ENCODE data around the gene UVSSA. TPM values are rescaled to one million over a fixed set of nuclear protein-coding genes. Genes with fewer than 3 reads are reported as not detected.
"Not testable (repeated sequence)": the region's sequence is repeated elsewhere in the genome, so short reads cannot be mapped to it uniquely, and the experiment has no call there.

Gene UVSSA
- total RNA-seq, 3 donors from 2014 or later: 17.2 to 20.5 (median 18.9) TPM

GRCh38 chr4:1367230-1367935 is 20.4 kb downstream of the UVSSA start:
- Mint-ChIP-seq H3K4me1 (ENCODE audit: low read depth) (no peaks in the 10 kb centered on the region), H3K36me3 (ENCODE audit: insufficient read depth) (peaks cover 15% of the 10 kb centered on the region), H3K9me3 (no peaks in the 10 kb centered on the region), H3K4me3 (no peak overlapping the region), H3K27me3 (ENCODE audit: low read depth) (no peaks in the 10 kb centered on the region)
- no peak for ATAC-seq
- DNase-seq: no peak

DNA sequence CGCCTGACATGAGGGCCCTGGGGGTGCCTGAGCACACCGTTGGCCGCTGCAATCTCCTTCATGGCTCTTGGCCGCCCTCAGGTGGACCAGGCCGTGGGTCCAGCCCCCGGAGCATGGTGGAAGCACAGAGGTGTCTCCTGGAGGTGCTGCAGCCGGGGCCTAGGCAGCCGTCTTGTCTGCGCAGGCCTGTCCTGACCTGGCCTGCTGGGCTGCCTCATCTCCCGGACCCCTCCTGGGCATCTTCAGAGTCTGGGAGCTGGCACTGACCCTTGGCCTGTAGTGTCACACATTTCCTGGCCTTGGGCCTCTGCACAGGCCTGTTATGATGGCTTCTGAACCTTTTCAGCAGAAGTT is 20.9 kb downstream of the UVSSA start:
- Mint-ChIP-seq H3K9me3 (no peaks in the 10 kb centered on the region), H3K27me3 (ENCODE audit: low read depth) (no peaks in the 10 kb centered on the region), H3K4me1 (ENCODE audit: low read depth) (no peaks in the 10 kb centered on the region), H3K36me3 (ENCODE audit: insufficient read depth) (peaks cover 20% of the 10 kb centered on the region), H3K4me3 (no peak overlapping the region)
- ATAC-seq (no peak), DNase-seq (no peak)

GRCh38 chr4:1368421-1369090 is 21.5 kb downstream of the UVSSA start:
- no peaks in the 10 kb centered on the region for H3K9me3 Mint-ChIP-seq
- no peak overlapping the region for H3K4me3 Mint-ChIP-seq
- DNase-seq: no peak
- H3K4me1 Mint-ChIP-seq (ENCODE audit: low read depth): no peaks in the 10 kb centered on the region
- no peak for ATAC-seq
- H3K27me3 Mint-ChIP-seq (ENCODE audit: low read depth): no peaks in the 10 kb centered on the region
- H3K36me3 Mint-ChIP-seq (ENCODE audit: insufficient read depth): peaks cover 25% of the 10 kb centered on the region

DNA sequence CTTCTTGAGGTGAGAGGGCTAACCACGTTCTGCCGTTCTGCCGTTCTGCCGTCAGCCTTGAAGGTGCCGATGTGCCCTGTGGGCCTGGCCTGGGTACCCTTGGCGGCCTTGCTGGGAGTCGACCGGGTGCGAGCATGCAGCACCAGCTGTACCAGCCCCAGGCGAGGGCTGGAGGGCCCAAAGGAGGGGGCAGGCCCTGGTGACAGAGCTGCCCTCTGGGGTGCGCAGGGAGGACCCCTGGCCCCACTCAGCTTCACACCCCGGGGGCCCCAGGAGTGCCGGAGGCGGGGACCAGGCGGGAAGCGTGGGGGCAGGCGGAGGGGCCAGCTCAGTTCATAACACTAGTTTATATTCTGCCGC is 22.1 kb downstream of the UVSSA start:
- H3K4me3 Mint-ChIP-seq: no peak overlapping the region
- no peaks in the 10 kb centered on the region for H3K4me1 Mint-ChIP-seq (ENCODE audit: low read depth)
- H3K36me3 Mint-ChIP-seq (ENCODE audit: insufficient read depth): peaks cover 28% of the 10 kb centered on the region
- ATAC-seq: no peak
- no peaks in the 10 kb centered on the region for H3K9me3 Mint-ChIP-seq
- H3K27me3 Mint-ChIP-seq (ENCODE audit: low read depth): no peaks in the 10 kb centered on the region
- DNase-seq: no peak

DNA sequence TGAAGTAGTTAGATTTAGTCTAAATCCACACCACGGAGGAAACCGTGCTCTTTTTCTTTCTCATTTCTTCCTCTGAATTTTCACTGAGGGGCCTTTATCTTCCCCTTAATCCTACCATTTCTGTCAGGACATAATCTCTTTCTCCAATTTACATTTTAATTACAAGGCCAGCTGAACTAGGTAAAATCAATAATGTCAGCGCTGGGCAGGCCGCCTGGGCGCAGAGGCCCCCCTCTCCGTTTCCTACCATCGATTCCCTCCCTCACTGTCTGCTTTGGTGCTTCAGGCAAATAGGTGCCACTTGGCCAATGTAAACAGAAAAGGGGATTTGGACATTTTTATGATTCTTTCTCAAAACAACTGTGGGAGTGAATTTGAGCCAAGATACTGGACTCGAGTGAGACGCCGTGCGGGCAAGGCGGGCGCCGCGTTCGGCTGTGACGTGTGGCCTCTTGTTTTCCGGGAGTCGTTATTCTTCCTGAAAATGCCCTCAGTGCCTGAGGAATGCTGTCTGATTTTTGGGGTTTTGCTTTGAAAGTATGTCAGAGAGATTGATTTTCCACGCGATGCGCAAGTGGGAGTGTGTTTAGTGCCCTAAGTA is 22.6 kb downstream of the UVSSA start:
- ATAC-seq: no peak

GRCh38 chr4:1370321-1371124 is 23.5 kb downstream of the UVSSA start:
- no peak for ATAC-seq
- Mint-ChIP-seq H3K36me3 (ENCODE audit: insufficient read depth) (peaks cover 28% of the 10 kb centered on the region), H3K4me1 (ENCODE audit: low read depth) (no peaks in the 10 kb centered on the region), H3K4me3 (no peak overlapping the region), H3K9me3 (no peaks in the 10 kb centered on the region), H3K27me3 (ENCODE audit: low read depth) (no peaks in the 10 kb centered on the region)
- DNase-seq: no peak

More for the DNA sequence above, 22.6 kb downstream of the UVSSA start:
- H3K4me3 Mint-ChIP-seq: no peak overlapping the region
- no peaks in the 10 kb centered on the region for H3K27me3 Mint-ChIP-seq (ENCODE audit: low read depth)
- peaks cover 28% of the 10 kb centered on the region for H3K36me3 Mint-ChIP-seq (ENCODE audit: insufficient read depth)
- H3K9me3 Mint-ChIP-seq: no peaks in the 10 kb centered on the region
- no peaks in the 10 kb centered on the region for H3K4me1 Mint-ChIP-seq (ENCODE audit: low read depth)
- no peak for DNase-seq

- Mint-ChIP-seq H3K4me1 (ENCODE audit: low read depth) (no peaks in the 10 kb centered on the region), H3K4me3 (no peak overlapping the region), H3K27me3 (ENCODE audit: low read depth) (no peaks in the 10 kb centered on the region), H3K36me3 (ENCODE audit: insufficient read depth) (peaks cover 28% of the 10 kb centered on the region), H3K9me3 (no peaks in the 10 kb centered on the region)
- no peak for ATAC-seq
- no peak for DNase-seq
Observed at GRCh38 chr4:1371176-1372165, 24.5 kb downstream of the UVSSA start.

DNA sequence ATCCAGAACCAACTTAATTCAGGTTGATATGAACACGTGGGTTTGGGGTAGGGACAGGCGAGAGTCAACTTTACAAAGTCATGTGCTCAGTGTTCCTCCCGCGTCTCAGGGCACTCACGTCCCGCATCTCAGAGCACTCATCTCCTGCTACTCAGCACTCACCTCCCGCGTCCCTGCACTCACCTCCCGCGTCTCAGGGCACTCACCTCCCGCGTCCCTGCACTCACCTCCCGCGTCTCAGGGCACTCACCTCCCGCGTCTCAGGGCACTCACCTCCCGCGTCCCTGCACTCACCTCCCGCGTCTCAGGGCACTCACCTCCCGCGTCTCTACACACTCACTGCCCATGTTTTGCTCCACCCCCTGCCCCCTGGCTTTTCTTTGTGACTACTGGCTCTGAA is 25.6 kb downstream of the UVSSA start:
- H3K4me3 Mint-ChIP-seq; H3K27me3 Mint-ChIP-seq (ENCODE audit: low read depth); H3K9me3 Mint-ChIP-seq; DNase-seq; ATAC-seq; H3K4me1 Mint-ChIP-seq (ENCODE audit: low read depth): not testable (repeated sequence)
- peaks cover 28% of the 10 kb centered on the region for H3K36me3 Mint-ChIP-seq (ENCODE audit: insufficient read depth)

DNA sequence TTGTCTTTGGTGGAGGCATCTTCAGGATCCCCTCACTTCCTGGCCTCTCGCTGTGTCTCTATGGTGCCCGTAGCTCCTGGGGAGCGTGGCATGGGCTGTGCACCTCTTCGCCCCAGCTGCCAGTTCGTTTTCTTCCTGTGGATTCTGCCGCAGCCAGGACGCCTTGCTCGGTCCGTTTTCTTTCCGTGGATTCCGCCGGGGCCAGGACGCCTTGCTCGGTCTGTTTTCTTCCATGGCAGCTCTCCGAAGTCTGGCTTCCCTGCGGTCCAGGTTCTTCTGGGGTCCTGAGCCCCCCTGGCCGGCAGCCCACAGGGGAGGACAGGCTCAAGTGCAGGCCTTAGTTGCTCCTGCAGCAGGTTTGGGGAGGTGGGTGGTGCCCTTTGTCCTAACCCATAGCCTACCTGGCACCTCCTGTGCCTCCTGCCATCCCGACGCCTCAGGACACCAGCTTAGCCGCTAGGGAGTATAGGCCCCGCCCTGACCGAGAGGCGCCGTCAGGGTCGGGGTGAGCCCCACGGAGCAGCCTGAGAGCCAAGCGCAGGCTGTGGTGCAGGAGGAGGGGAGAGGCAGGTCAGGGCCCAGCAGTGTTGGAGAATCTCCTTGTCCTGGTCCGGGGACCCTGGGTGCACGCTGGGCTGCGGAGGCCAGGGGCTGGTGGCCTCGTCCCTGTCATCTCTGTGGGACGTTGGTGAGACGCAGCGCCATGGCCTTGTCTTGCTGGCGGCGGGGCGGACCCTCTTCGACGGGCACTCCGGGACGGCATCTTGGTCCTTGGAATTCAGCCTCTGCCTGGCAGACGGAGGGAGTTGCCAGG is 27.1 kb downstream of the UVSSA start:
- H3K4me3 Mint-ChIP-seq: no peak overlapping the region
- DNase-seq (no peak), ATAC-seq (no peak)
- no peaks in the 10 kb centered on the region for H3K9me3 Mint-ChIP-seq
- no peaks in the 10 kb centered on the region for H3K27me3 Mint-ChIP-seq (ENCODE audit: low read depth)
- H3K36me3 Mint-ChIP-seq (ENCODE audit: insufficient read depth): peaks cover 28% of the 10 kb centered on the region
- no peaks in the 10 kb centered on the region for H3K4me1 Mint-ChIP-seq (ENCODE audit: low read depth)

DNA sequence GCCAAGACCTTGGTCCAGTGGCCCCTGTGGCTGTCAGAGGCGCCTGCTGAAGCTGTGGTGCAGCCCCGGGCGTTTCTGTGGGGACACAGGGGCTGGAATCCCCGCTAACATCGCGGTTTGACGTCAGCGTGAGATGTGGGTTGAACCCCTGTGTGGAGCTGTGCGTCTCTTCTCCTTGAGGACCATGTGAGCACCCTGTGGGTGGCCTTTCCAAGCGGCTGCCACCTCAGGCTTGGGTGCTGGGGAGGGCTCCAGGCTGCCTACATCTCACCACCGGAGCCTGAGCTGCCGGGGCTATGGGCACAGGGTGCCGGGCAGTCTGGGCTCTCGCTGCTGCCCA is 27.7 kb downstream of the UVSSA start:
- no peaks in the 10 kb centered on the region for H3K9me3 Mint-ChIP-seq
- DNase-seq (no peak), ATAC-seq (no peak)
- no peak overlapping the region for H3K4me3 Mint-ChIP-seq
- peaks cover 25% of the 10 kb centered on the region for H3K36me3 Mint-ChIP-seq (ENCODE audit: insufficient read depth)
- H3K4me1 Mint-ChIP-seq (ENCODE audit: low read depth): no peaks in the 10 kb centered on the region
- H3K27me3 Mint-ChIP-seq (ENCODE audit: low read depth): no peaks in the 10 kb centered on the region

GRCh38 chr4:1375051-1375721 is 28.2 kb downstream of the UVSSA start:
- H3K36me3 Mint-ChIP-seq (ENCODE audit: insufficient read depth): peaks cover 25% of the 10 kb centered on the region
- H3K9me3 Mint-ChIP-seq: no peaks in the 10 kb centered on the region
- H3K27me3 Mint-ChIP-seq (ENCODE audit: low read depth): no peaks in the 10 kb centered on the region
- no peak for ATAC-seq
- no peak for DNase-seq
- H3K4me1 Mint-ChIP-seq (ENCODE audit: low read depth): no peaks in the 10 kb centered on the region
- no peak overlapping the region for H3K4me3 Mint-ChIP-seq

GRCh38 chr4:1375761-1376322 is 28.8 kb downstream of the UVSSA start:
- no peaks in the 10 kb centered on the region for H3K9me3 Mint-ChIP-seq
- H3K36me3 Mint-ChIP-seq (ENCODE audit: insufficient read depth): peaks cover 25% of the 10 kb centered on the region
- DNase-seq (no peak), ATAC-seq (no peak)
- no peaks in the 10 kb centered on the region for H3K4me1 Mint-ChIP-seq (ENCODE audit: low read depth)
- H3K4me3 Mint-ChIP-seq: no peak overlapping the region
- H3K27me3 Mint-ChIP-seq (ENCODE audit: low read depth): no peaks in the 10 kb centered on the region
